Common myeloid progenitor, CD34-positive (primary cell): ENCODE data around the gene GLDC.
"Not testable (repeated sequence)": the region's sequence is repeated elsewhere in the genome, so short reads cannot be mapped to it uniquely, and the experiment has no call there.

ENCODE experiments used
- CTCF ChIA-PET: fragments of 350-600 bp; sonication (Branson Sonifier 250); formaldehyde crosslinking; loops from one replicate; lab custom pipeline; 2021; ENCODE audit warnings: antibody characterized with exemption; lab: Charles Lee
- POLR2A ChIA-PET: fragments of 350-600 bp; sonication (Branson Sonifier 250); formaldehyde crosslinking; loops from one replicate; lab custom pipeline; 2021; ENCODE audit warnings: antibody characterized with exemption; lab: Charles Lee
- DNase-seq, 3 donors: peaks; one replicate each; pipeline versions ENCODE4 v3.0.0 to v3.0.0-alpha.2; 2013
- H3K27ac ChIP-seq, 2 experiments: 1 replicate in 1 of 2; 2 replicates in 1 of 2; pipeline ENCODE4 v1.7.0; 2013; ENCODE audit warnings: inconsistent platforms in 2 of 2, low read length in 2 of 2, mild to moderate bottlenecking in 2 of 2, low read depth in 1 of 2, moderate library complexity in 1 of 2; ENCODE audit not compliant: severe bottlenecking in 2 of 2, insufficient read depth in 1 of 2, poor library complexity in 1 of 2
- H3K27me3 ChIP-seq, 5 experiments: replicated peaks in 2 of 5; 1 replicate in 3 of 5; 2 replicates in 2 of 5; pipeline versions ENCODE4 v1.6.1 to v1.7.0; 2013; ENCODE audit warnings: low read length in 4 of 5, mild to moderate bottlenecking in 2 of 5, moderate library complexity in 2 of 5, inconsistent platforms in 1 of 5; ENCODE audit not compliant: insufficient read depth in 5 of 5, control insufficient read depth in 4 of 5
- H3K36me3 ChIP-seq, 4 experiments: 1 replicate in 2 of 4; 2 replicates in 2 of 4; pipeline versions ENCODE4 v1.6.1 to v1.7.0; 2013; ENCODE audit warnings: low read length in 3 of 4, control low read depth in 1 of 4, mild to moderate bottlenecking in 1 of 4; ENCODE audit not compliant: control insufficient read depth in 4 of 4, insufficient read depth in 4 of 4
- H3K4me1 ChIP-seq, 4 experiments: 1 replicate in 3 of 4; 2 replicates in 1 of 4; pipeline versions ENCODE4 v1.6.1 to v1.7.1; 2013; ENCODE audit warnings: low read length in 3 of 4, mild to moderate bottlenecking in 3 of 4, control low read depth in 1 of 4, inconsistent platforms in 1 of 4, moderate library complexity in 1 of 4; ENCODE audit not compliant: control insufficient read depth in 4 of 4, insufficient read depth in 4 of 4; ENCODE audit errors: control extremely low read depth in 1 of 4
- H3K4me3 ChIP-seq, 7 experiments: 1 replicate in 4 of 7; 2 replicates in 3 of 7; pipeline versions ENCODE4 v1.5.1 to v1.7.0; 2013; ENCODE audit warnings: mild to moderate bottlenecking in 7 of 7, low read length in 6 of 7, moderate library complexity in 6 of 7, inconsistent platforms in 2 of 7, low read depth in 2 of 7, control low read depth in 1 of 7; ENCODE audit not compliant: insufficient read depth in 4 of 7, control insufficient read depth in 1 of 7; ENCODE audit errors: extremely low read depth in 1 of 7
- H3K9me3 ChIP-seq, 5 experiments: 1 replicate in 4 of 5; 2 replicates in 1 of 5; pipeline versions ENCODE4 v1.6.1 to v1.7.1; 2013; ENCODE audit warnings: low read length in 4 of 5, mild to moderate bottlenecking in 2 of 5, inconsistent platforms in 1 of 5, low read depth in 1 of 5, moderate library complexity in 1 of 5; ENCODE audit not compliant: control insufficient read depth in 4 of 5, insufficient read depth in 2 of 5; ENCODE audit errors: control extremely low read depth in 1 of 5
- WGBS: methylation state at CpG from one replicate; pipeline ENCODE4 v1.1.5; 2013; ENCODE audit not compliant: insufficient coverage; 5-methylcytosine and 5-hydroxymethylcytosine counted together

GLDC gene

DNA sequence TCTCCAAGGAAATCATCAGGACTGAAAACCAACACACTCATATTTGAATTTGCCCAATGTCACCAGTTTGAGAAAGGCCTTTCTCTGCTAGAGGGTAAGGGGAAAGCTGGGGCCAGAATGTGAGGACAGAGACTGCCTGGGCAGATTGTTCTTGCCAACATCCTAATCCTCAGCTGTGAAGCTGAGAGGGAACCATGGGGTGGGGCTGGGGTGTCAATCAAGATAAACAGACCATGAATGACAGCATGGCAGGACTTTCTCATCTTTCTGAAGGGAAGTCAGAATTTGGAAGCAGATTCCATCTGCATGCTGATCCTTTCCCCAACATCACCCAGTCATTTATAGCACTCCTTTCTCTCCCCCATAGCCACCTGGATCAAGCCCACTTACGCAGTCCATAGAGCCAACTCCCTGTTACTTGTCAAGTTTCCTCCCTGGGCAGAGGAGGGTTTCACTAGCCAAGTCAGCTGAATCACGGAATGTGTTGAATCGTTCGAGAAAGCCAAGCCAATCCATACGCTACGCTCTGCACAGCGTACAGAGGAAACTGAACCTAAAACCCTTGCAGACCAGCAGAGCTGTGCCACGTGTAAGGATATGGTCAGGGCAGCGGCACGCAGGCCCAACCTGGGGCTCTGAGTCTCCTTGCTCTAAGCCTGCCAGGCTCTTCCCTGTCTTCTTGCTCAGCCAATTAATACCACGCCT lies 14.9 kb downstream of the GLDC start:
- POLR2A ChIA-PET: no interaction called here

DNA sequence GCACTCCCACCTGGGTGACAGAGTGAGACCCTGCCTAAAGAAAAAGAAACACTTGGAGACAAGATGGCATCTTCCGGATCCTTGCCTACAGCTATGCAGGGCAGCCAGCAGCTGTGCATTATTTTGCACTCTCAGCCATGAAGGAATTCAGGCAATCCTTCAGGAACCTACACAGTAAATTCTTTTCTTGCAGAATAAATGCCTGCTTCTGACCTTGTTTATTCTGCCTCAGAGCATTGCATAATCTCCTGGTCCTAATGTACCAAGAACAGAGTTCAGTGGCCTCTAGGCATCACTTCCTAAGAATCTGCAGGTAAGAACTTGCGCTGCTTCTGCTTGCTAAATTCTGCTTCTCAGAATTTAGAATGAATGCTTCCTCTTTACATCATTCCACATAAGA lies 16.8 kb downstream of the GLDC start:
- Histone ChIP-seq H3K27ac (no peak overlapping the region), H3K4me3 (no peak overlapping the region), H3K9me3 (no peaks in the 10 kb centered on the region), H3K27me3 (peaks cover 0 to 30% (median 11%) of the 10 kb centered on the region in 5 experiments), H3K4me1 (no peaks in the 10 kb centered on the region), H3K36me3 (no peaks in the 10 kb centered on the region)
- 68% methylated on average over 2 of the region's 2 CpGs for WGBS
- no peak for DNase-seq
- ChIA-PET CTCF (no interaction called here), POLR2A (no interaction called here)

More for the DNA sequence above, 14.9 kb downstream of the GLDC start:
- Histone ChIP-seq H3K4me1 (peaks cover 0 to 7% (median 1%) of the 10 kb centered on the region in 4 experiments), H3K27ac (no peak overlapping the region), H3K4me3 (no peak overlapping the region), H3K9me3 (no peaks in the 10 kb centered on the region), H3K36me3 (no peaks in the 10 kb centered on the region), H3K27me3 (peaks cover 0 to 30% (median 11%) of the 10 kb centered on the region in 5 experiments)
- DNase-seq: no peak
- 87% methylated on average over 11 of the region's 11 CpGs for WGBS
- CTCF ChIA-PET: no interaction called here

DNA sequence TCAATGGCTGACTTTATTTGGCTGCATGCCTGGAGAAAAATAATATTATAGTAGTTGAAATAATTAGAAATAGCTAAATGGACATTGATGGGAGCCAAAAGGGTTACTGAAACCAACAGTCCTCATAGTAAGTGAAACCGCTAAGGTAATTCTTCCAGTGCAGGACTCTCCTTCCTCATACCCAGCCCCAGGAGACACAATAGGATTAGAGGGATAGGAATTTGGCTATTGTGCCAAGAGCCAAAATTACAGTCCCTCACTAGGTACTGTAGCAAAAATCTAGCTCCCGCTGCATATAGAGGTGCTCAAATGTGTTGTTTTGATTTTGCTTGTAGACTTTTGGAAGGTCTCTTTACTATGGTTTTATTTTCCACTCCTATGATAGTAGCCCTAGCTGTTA lies 20.2 kb downstream of the GLDC start:
- no CpG with 5 or more reads among the region's 2 CpGs for WGBS
- no peaks in the 10 kb centered on the region for H3K9me3 ChIP-seq
- ChIA-PET CTCF (no interaction called here), POLR2A (no interaction called here)
- H3K27ac ChIP-seq: no peak overlapping the region
- H3K36me3 ChIP-seq: no peaks in the 10 kb centered on the region
- no peak for DNase-seq
- no peak overlapping the region for H3K4me3 ChIP-seq
- H3K4me1 ChIP-seq: peaks cover 0 to 2% (median 0%) of the 10 kb centered on the region in 4 experiments
- peaks cover 0 to 23% (median 9%) of the 10 kb centered on the region in 5 experiments for H3K27me3 ChIP-seq

GRCh38 chr9:6622784-6623183 lies 22.7 kb downstream of the GLDC start:
- H3K27ac ChIP-seq, H3K36me3 ChIP-seq, DNase-seq, POLR2A ChIA-PET, CTCF ChIA-PET, H3K4me1 ChIP-seq, H3K4me3 ChIP-seq, H3K9me3 ChIP-seq: not testable (repeated sequence)
- WGBS: no CpG with 5 or more reads among the region's 29 CpGs
- H3K27me3 ChIP-seq: peaks cover 0 to 12% (median 7%) of the 10 kb centered on the region in 5 experiments

- Histone ChIP-seq H3K9me3 (no peaks in the 10 kb centered on the region), H3K36me3 (no peaks in the 10 kb centered on the region), H3K27me3 (peaks cover 0 to under 1% (median 0%) of the 10 kb centered on the region in 5 experiments), H3K27ac (no peak overlapping the region), H3K4me1 (peaks cover 0 to 2% (median 0%) of the 10 kb centered on the region in 4 experiments), H3K4me3 (no peak overlapping the region)
- ChIA-PET POLR2A (no interaction called here), CTCF (no interaction called here)
- DNase-seq: no peak
- 93% methylated on average over 3 of the region's 5 CpGs for WGBS
Measured at GRCh38 chr9:6620796-6621195, 24.7 kb downstream of the GLDC start.

DNA sequence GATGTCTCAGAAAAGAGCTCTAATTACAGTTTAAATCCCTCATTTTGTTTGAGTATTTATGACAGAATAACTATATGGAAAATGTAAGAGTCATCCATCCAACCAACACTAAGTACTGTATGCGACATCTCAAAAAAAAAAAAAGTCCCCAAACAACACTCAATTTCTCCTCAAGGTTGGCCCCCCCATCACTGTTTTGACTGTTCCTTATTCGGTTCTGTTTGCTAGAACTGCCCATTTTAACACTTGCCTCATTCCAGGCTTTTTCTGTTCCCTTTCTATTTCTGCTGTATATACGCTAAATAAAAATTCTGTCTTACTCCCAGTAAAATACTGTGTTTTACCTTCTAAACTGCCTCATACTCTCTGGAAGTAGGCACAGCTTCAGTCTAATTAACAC lies 25.2 kb downstream of the GLDC start:
- DNase-seq: no peak
- ChIA-PET CTCF (no interaction called here), POLR2A (no interaction called here)
- 100% methylated on average over 3 of the region's 3 CpGs for WGBS
- Histone ChIP-seq H3K4me3 (no peak overlapping the region), H3K27me3 (no peaks in the 10 kb centered on the region), H3K9me3 (no peaks in the 10 kb centered on the region), H3K4me1 (peaks cover 0 to 2% (median 0%) of the 10 kb centered on the region in 4 experiments), H3K36me3 (no peaks in the 10 kb centered on the region), H3K27ac (no peak overlapping the region)

DNA sequence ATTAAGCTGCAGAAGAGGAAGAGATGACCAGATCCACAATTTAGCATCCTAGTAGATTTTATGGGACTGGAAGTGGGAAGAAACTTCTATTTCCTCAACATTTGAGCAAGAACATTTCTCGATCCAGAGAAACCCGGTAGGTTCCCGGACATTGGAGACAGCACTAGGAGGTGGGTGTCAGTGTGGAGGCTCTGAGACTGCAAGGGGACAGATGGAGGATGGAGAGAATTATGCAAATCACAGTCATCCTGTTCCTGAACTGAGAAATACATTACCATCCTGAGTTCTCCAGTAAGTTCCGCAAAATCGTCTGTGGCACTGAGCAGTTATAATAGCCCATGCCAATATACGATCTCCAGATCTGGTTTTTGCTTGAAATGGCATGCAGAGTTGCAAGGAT lies 25.6 kb downstream of the GLDC start:
- H3K36me3 ChIP-seq: no peaks in the 10 kb centered on the region
- H3K27ac ChIP-seq: no peak overlapping the region
- H3K4me1 ChIP-seq: peaks cover 0 to 2% (median 0%) of the 10 kb centered on the region in 4 experiments
- no peak for DNase-seq
- no peaks in the 10 kb centered on the region for H3K27me3 ChIP-seq
- H3K9me3 ChIP-seq: no peaks in the 10 kb centered on the region
- CTCF ChIA-PET: interaction anchor here (1.2 kb wide), 1 partner anchor 9 kb away, joined by 3 read pairs; no protein-coding TSS in a partner anchor
- POLR2A ChIA-PET: no interaction called here
- H3K4me3 ChIP-seq: no peak overlapping the region
- WGBS: 98% methylated on average over 5 of the region's 6 CpGs
